ENCODE data around the gene RRP36.
A peak's percentile ranks its signal among the peaks of the same experiment; 100 is the strongest.

The RRP36 gene

DNA sequence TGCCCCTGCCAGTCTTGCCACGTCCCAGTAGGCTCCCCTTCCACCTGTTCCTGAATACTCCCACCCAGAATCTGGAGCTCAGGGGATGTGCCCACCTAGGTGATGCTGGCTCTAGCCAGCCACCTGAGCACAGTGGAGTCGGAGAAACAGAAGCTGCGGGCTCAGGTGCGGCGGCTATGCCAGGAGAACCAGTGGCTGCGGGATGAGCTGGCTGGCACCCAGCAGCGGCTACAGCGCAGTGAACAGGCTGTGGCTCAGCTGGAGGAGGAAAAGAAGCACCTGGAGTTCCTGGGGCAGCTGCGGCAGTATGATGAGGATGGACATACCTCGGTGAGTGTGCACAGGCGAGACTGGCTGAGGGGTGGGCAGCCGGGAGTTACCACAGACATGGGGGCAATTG lies 41.4 kb downstream of the RRP36 start:
- Mint-ChIP-seq H3K4me3 (no peak overlapping the region), H3K27ac (no peak overlapping the region), H3K9me3 (no peaks in the 10 kb centered on the region), H3K36me3 (peaks cover 6% of the 10 kb centered on the region), H3K4me1 (peaks cover 31% of the 10 kb centered on the region), H3K27me3 (no peaks in the 10 kb centered on the region)

DNA sequence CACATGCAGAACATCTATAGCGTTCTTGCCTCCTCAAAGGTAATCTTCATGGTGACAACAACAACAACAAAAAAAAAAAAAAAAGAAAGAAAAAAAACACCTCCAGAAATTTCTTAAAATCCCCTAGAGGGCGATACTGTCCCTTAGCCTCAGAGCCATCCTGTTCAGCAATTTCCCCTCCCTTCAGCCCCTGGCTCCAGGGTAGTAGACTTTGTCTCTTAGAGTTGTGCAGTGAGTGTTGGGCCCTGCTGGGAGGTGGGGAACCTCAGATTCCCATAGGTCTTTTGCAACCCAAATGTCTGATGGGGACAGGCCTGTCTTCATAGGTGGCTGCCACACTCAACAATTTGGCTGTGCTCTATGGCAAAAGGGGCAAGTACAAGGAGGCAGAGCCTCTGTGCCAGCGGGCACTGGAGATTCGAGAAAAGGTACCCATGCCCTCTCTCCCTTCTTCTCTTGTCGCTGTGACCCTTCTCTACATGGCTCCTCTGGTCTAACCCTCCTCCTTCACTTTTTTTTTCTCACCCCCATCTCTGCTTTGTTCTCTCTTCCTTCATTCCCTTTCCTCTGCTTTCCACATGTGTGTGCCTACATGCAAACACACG lies 48.7 kb downstream of the RRP36 start:
- Mint-ChIP-seq H3K36me3 (peaks cover 19% of the 10 kb centered on the region), H3K27me3 (no peaks in the 10 kb centered on the region), H3K9me3 (no peaks in the 10 kb centered on the region), H3K27ac (no peak overlapping the region), H3K4me3 (no peak overlapping the region), H3K4me1 (no peaks in the 10 kb centered on the region)

DNA sequence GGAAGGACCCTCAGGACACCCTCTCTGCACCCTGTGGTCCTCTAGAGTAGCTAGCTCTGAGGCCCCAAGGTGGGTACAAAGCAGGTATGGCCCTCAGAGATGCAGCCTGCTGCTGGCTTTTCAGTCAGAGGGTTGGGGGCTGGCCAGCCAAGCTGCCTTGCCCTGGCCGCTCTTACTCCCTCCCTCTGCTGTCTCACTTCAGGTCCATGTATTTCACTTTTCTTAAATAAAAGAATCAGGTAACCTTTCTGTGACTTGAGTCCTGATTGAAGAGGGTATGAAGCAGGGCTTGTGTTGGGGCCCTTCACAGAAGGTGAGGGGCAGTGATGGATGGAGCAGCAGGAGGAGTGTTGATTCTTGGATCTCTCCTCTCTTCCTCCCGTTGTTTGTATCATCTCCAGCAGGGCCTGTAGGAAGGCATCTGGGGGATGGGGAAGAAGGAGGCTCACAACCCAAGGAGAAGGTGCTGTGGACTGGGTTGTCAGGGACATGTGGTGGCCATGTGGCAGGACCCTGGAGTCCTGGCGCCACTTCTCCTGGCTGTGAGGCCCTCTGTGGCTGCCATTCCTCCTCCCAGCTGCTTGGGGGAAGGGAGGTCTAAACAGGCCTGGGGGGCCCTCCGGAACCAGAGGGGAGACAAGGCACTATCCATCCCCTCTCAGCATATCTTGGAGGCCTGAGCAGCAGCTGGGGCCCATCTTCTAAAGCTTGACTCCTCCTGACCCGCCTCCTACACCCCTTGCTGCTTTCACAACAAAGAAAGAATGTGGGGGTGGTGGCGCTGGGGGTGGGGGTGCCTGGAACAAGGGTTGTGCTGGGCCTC lies 53.6 kb downstream of the RRP36 start:
- Mint-ChIP-seq H3K9me3 (no peaks in the 10 kb centered on the region), H3K4me1 (no peaks in the 10 kb centered on the region), H3K36me3 (peaks cover 14% of the 10 kb centered on the region), H3K27me3 (peaks cover 5% of the 10 kb centered on the region), H3K27ac (no peak overlapping the region), H3K4me3 (peak overlapping the region; percentile 69)

DNA sequence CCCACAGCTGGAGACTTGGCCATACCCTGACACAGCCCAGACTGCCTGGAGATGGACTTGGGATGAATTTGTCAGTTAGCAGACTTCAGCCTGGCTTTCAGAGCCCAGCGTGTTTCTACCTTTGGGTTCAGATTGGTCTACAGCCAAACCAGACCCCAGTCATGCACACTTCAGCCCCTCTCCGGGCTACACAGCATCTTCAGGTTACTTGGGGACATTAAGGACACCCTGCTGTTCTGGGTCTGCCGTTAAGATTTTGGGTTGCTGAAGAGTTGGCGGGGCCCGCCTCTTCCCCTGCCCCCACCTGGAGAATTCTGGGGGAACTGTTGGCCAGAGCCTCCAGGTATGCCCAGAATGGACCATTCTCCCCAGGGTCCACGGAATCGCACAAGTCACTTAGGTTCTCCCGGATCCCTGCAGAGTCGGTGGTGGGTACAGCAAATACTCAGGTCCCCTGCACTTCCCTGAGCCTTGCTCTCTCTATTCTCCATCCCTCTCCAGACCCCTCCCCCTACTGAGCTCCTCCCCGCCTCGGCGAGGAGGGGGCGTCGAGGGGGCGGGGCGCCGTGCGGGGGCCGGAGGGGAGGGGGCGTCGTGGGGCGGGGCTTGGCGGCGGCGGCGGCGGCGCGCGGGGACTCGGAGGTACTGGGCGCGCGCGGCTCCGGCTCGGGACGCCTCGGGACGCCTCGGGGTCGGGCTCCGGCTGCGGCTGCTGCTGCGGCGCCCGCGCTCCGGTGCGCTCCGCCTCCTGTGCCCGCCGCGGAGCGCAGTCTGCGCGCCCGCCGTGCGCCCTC lies 54.4 kb downstream of the RRP36 start, which contains the start of gene PTK7:
PTK7 (plus strand) TSS at position 645 of the 794 bp plus-strand sequence. CDS start 175 bp downstream, outside the sequence.
- Mint-ChIP-seq H3K27me3 (peaks cover 5% of the 10 kb centered on the region), H3K36me3 (peaks cover 12% of the 10 kb centered on the region), H3K9me3 (no peaks in the 10 kb centered on the region), H3K4me3 (peak within 1 kb of the TSS; percentile 69), H3K27ac (no peak within 1 kb of the TSS), H3K4me1 (no peaks in the 10 kb centered on the region)

DNA sequence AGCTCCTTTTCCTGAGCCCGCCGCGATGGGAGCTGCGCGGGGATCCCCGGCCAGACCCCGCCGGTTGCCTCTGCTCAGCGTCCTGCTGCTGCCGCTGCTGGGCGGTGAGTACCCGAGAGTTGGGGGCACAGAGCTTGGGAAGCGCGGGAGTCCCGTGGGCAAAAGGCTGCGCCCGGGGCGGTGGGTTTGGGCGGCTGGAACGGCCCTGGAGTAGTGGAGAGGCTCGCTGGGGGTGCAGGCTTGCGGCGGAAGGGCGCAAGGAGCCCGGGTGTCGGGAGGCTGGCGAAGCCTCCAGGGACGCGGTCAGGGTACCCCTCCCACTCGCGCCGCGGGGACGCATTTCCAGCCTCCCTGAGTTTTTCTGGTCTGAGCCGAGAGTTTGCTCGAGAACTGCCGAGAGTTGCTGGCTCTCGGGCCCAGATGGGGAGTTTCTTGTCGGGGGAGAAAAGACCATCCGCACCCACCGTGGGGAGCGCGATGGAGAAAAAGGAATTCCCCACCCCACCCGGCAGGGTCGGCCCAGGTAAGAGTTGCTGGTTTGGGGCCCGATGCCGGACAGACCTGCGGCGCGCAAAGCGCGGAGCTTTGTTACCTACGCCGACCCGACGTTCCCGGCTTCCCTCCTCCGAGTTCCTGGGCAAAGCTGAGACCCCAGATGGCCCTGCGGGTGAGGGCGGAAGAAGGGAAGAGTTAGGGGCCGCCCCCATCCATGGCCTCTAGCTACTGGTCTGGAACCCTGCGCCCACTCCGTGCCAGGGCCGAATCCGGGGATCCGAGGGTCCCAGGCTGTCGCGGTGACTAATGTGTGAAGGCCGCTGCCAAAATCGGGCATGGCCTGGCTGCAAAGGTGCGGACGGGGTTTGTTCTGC lies 55.3 kb downstream of the RRP36 start:
- Mint-ChIP-seq H3K27ac (no peak overlapping the region), H3K9me3 (no peaks in the 10 kb centered on the region), H3K4me1 (no peaks in the 10 kb centered on the region), H3K4me3 (peak overlapping the region; percentile 64), H3K27me3 (peaks cover 5% of the 10 kb centered on the region), H3K36me3 (peaks cover 12% of the 10 kb centered on the region)

DNA sequence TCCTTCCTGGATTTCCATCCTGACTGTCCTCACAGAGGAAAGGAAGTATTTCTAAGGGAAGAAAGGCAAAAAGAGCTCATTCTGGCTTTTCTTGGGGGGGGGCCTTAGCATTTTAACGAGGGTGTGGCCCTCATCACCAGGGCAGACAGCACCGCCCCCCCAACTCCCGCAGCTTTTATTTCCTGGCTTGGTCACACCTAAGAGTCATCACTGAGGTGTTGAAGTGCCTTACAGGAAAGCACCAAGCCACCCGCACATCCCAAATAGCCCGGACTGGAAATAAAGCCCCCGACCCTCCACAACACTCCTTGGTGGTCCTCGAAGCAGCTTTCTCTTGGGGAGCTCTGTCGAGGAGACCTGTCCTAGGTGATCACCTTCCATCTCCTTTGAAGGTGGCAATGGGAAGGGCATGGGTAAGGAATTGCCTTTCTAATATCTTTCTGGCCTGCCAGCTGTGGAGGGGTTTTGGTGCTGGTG lies 55.9 kb downstream of the RRP36 start:
- Mint-ChIP-seq H3K4me3 (peak overlapping the region; percentile 54), H3K27ac (no peak overlapping the region)

DNA sequence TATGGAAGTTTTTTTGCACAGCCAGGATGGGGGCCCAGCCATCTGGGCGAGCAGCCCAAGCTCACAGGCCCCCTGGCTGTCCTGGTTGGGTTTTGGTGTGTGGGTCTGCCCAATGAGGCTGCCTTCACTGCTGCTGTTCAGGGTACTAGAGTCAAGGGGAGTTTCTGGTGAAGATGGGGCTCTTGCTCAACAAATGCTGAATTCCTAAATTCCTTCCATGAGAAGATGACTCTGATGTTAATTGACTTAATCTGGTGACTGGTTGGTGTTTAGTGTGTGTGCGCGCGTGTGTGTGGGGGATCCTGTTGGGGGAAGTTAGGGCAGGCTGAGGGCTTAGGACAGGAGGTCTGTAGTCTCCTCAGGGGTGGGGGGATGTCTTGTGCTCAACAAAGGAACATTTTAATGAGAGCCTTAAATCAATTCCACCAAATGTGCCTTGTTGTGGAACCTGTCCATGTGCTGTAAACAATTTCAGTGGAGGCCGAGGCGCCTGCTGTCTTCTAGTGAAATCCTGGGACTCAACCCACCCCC lies 56.6 kb downstream of the RRP36 start:
- Mint-ChIP-seq H3K36me3 (peaks cover 4% of the 10 kb centered on the region), H3K9me3 (no peaks in the 10 kb centered on the region), H3K27ac (no peak overlapping the region), H3K27me3 (peaks cover 5% of the 10 kb centered on the region), H3K4me1 (no peaks in the 10 kb centered on the region), H3K4me3 (peak overlapping the region; percentile 54)

More for the DNA sequence above, 55.9 kb downstream of the RRP36 start:
- no peaks in the 10 kb centered on the region for H3K9me3 Mint-ChIP-seq
- H3K27me3 Mint-ChIP-seq: peaks cover 5% of the 10 kb centered on the region
- H3K4me1 Mint-ChIP-seq: no peaks in the 10 kb centered on the region
- H3K36me3 Mint-ChIP-seq: peaks cover 8% of the 10 kb centered on the region

DNA sequence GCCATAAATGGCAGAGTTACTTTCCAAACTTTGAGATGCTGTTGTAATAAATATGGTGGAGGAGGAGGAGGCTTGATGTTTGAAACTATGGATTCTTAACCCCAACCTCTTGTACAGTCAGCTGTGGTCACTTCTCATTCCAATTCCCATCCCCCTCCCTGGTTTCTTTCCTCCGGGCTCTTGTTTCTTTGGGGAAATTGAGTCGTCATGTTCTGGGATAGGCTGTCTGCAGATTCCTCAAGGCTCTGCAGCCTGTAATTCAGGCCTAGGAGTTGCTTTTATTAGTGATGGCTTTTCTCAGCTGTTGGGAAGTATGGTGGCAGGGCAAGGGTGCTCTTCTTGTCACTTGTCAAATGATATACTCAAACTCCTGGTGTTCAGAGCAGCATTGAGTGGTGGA lies 57.3 kb downstream of the RRP36 start:
- Mint-ChIP-seq H3K27me3 (peaks cover 5% of the 10 kb centered on the region), H3K36me3 (peaks cover 3% of the 10 kb centered on the region), H3K9me3 (no peaks in the 10 kb centered on the region), H3K27ac (no peak overlapping the region), H3K4me1 (no peaks in the 10 kb centered on the region), H3K4me3 (no peak overlapping the region)

All from activated naive CD4-positive, alpha-beta T cell treated with anti-CD3 and anti-CD28 coated beads, Interleukin-2, amount 50 U/mL, for 24 hours (primary cell).